H1 (cell line): ENCODE results near the gene WNK4. TPM values are rescaled to one million over a fixed set of nuclear protein-coding genes. Genes with fewer than 3 reads are reported as not detected.
A peak's percentile ranks its signal among the peaks of the same experiment; 100 is the strongest.

Experiments
- CTCF ChIA-PET: fragments of 300-600 bp; sonication (Branson Sonifier 250); formaldehyde crosslinking; loops from one replicate; lab custom pipeline; 2021; ENCODE audit not compliant: partially characterized antibody; lab: Charles Lee
- POLR2A ChIA-PET: fragments of 300-600 bp; sonication (Branson Sonifier 250); formaldehyde crosslinking; loops from one replicate; lab custom pipeline; 2021; ENCODE audit warnings: inconsistent platforms; ENCODE audit not compliant: partially characterized antibody; lab: Charles Lee
- DNase-seq, 2 experiments: peaks; one replicate each; pipeline versions ENCODE4 v3.0.0 to v3.0.0-alpha.2; 2010 to 2022; ENCODE audit warnings: low spot score in 2 of 2, low read depth in 1 of 2, mixed read lengths in 1 of 2
- FAIRE-seq: peaks from 2 replicates; lab custom pipeline; 2011; peaks lifted over from hg19 to GRCh38; lab: Jason Lieb, UNC
- H2AFZ ChIP-seq: 2 replicates; pipeline ENCODE4 v1.8.1; 2012; ENCODE audit warnings: low read length, inconsistent platforms
- H2AK5ac ChIP-seq: 2 replicates; pipeline ENCODE4 v1.6.1; 2013; ENCODE audit warnings: low read depth, low read length
- H2BK120ac ChIP-seq: replicated peaks from 2 replicates; pipeline ENCODE3; 2013; ENCODE audit warnings: low read depth, low read length, inconsistent platforms
- H2BK12ac ChIP-seq: 2 replicates; pipeline ENCODE4 v1.6.1; 2013; ENCODE audit warnings: low read depth, low read length
- H2BK15ac ChIP-seq: 2 replicates; pipeline ENCODE4 v1.6.1; 2013; ENCODE audit warnings: low read length
- H2BK20ac ChIP-seq: 2 replicates; pipeline ENCODE4 v1.6.1; 2013; ENCODE audit warnings: low read length
- H2BK5ac ChIP-seq: 2 replicates; pipeline ENCODE4 v1.6.1; 2013; ENCODE audit warnings: low read depth, low read length
- H3K14ac ChIP-seq: 2 replicates; pipeline ENCODE4 v1.6.1; 2013; ENCODE audit warnings: inconsistent platforms; ENCODE audit not compliant: insufficient read length
- H3K18ac ChIP-seq: 2 replicates; pipeline ENCODE4 v1.6.1; 2013; ENCODE audit warnings: low read length; ENCODE audit errors: extremely low read depth
- H3K23ac ChIP-seq: 2 replicates; pipeline ENCODE4 v1.6.1; 2013; ENCODE audit warnings: inconsistent platforms; ENCODE audit not compliant: insufficient read length
- H3K23me2 ChIP-seq: 2 replicates; pipeline ENCODE4 v1.6.1; 2013; ENCODE audit warnings: low read depth, low read length
- H3K27ac ChIP-seq: 2 replicates; pipeline ENCODE4 v1.6.1; 2011; ENCODE audit warnings: low read depth, low read length, inconsistent platforms
- H3K27me3 ChIP-seq, 4 experiments: replicated peaks in 1 of 4; 1 replicate in 1 of 4; 2 replicates in 3 of 4; pipeline versions ENCODE4 v1.6.1 to v1.8.1; 2011 to 2013; ENCODE audit warnings: low read length in 3 of 4, mild to moderate bottlenecking in 3 of 4, inconsistent platforms in 2 of 4, mixed read lengths in 2 of 4, moderate library complexity in 1 of 4; ENCODE audit not compliant: control insufficient read depth in 3 of 4, insufficient read depth in 3 of 4; ENCODE audit errors: extremely low read depth in 1 of 4
- H3K36me3 ChIP-seq, 4 experiments: 2 replicates each; pipeline versions ENCODE4 v1.6.1 to v1.8.1; 2011 to 2013; ENCODE audit warnings: mild to moderate bottlenecking in 4 of 4, low read length in 3 of 4, moderate library complexity in 2 of 4, control low read depth in 1 of 4, inconsistent platforms in 1 of 4; ENCODE audit not compliant: insufficient read depth in 4 of 4, control insufficient read depth in 2 of 4
- H3K4ac ChIP-seq: replicated peaks from 2 replicates; pipeline ENCODE3; 2013; ENCODE audit warnings: low read length, low read depth, mixed read lengths, inconsistent platforms; ENCODE audit not compliant: insufficient read length
- H3K4me1 ChIP-seq, 4 experiments: replicated peaks in 1 of 4; 1 replicate in 1 of 4; 2 replicates in 3 of 4; pipeline versions ENCODE4 v1.6.1 to v1.8.1; 2011 to 2013; ENCODE audit warnings: low read length in 3 of 4, inconsistent platforms in 2 of 4, mixed read lengths in 1 of 4; ENCODE audit not compliant: insufficient read depth in 4 of 4, control insufficient read depth in 3 of 4
- H3K4me2 ChIP-seq, 2 experiments: 2 replicates each; pipeline versions ENCODE4 v1.6.1 to v1.8.1; 2011 to 2013; ENCODE audit warnings: low read depth in 2 of 2, low read length in 2 of 2, control low read depth in 1 of 2, inconsistent platforms in 1 of 2, mild to moderate bottlenecking in 1 of 2; ENCODE audit not compliant: insufficient read depth in 1 of 2
- H3K4me3 ChIP-seq, 4 experiments: fragments of 200-600, 300-600 bp in 1 of 4; sonication (generic), shearing (Covaris generic), sonication (Bioruptor Twin) in 1 of 4; 2 replicates each; pipeline versions ENCODE4 v1.5.1 to v1.8.1; 2011 to 2016; ENCODE audit warnings: low read length in 4 of 4, low read depth in 3 of 4, control low read depth in 2 of 4, inconsistent platforms in 2 of 4, mild to moderate bottlenecking in 2 of 4, mixed read lengths in 1 of 4, moderate library complexity in 1 of 4; ENCODE audit not compliant: insufficient read depth in 2 of 4; ENCODE audit errors: extremely low read depth in 1 of 4
- H3K56ac ChIP-seq: replicated peaks from 2 replicates; pipeline ENCODE3; 2013; ENCODE audit warnings: low read depth, mild to moderate bottlenecking, mixed read lengths, low read length, inconsistent platforms; ENCODE audit not compliant: insufficient read length
- H3K79me1 ChIP-seq: 2 replicates; pipeline ENCODE4 v1.6.1; 2013; ENCODE audit warnings: low read depth, low read length, control low read depth
- H3K79me2 ChIP-seq, 2 experiments: 2 replicates each; pipeline versions ENCODE4 v1.6.1 to v1.8.1; 2012 to 2013; ENCODE audit warnings: low read length in 2 of 2, mild to moderate bottlenecking in 2 of 2, inconsistent platforms in 1 of 2; ENCODE audit not compliant: insufficient read depth in 2 of 2, control insufficient read depth in 1 of 2
- H3K9ac ChIP-seq, 4 experiments: replicated peaks in 1 of 4; 1 replicate in 1 of 4; 2 replicates in 3 of 4; pipeline versions ENCODE4 v1.6.1 to v1.8.1; 2011 to 2013; ENCODE audit warnings: low read depth in 3 of 4, low read length in 3 of 4, control low read depth in 2 of 4, mild to moderate bottlenecking in 2 of 4, moderate library complexity in 2 of 4, inconsistent platforms in 1 of 4; ENCODE audit errors: extremely low read depth in 1 of 4
- H3K9me3 ChIP-seq, 2 experiments: 2 replicates each; pipeline versions ENCODE4 v1.6.1 to v1.8.1; 2012 to 2013; ENCODE audit warnings: mild to moderate bottlenecking in 2 of 2, moderate library complexity in 2 of 2, control low read depth in 1 of 2, inconsistent platforms in 1 of 2, low read depth in 1 of 2, low read length in 1 of 2, mixed read lengths in 1 of 2; ENCODE audit not compliant: insufficient read depth in 2 of 2
- H4K20me1 ChIP-seq, 2 experiments: replicated peaks in 1 of 2; 2 replicates each; pipeline versions ENCODE3 to v1.8.1; 2011 to 2013; ENCODE audit warnings: inconsistent platforms in 2 of 2, low read length in 2 of 2, mild to moderate bottlenecking in 1 of 2; ENCODE audit not compliant: insufficient read depth in 2 of 2, control insufficient read depth in 1 of 2
- H4K5ac ChIP-seq: 2 replicates; pipeline ENCODE4 v1.6.1; 2013; ENCODE audit warnings: low read length, low read depth, mixed read lengths, inconsistent platforms; ENCODE audit not compliant: insufficient read length
- H4K8ac ChIP-seq: 2 replicates; pipeline ENCODE4 v1.8.0; 2013; ENCODE audit warnings: mild to moderate bottlenecking, moderate library complexity, low read length, inconsistent platforms; ENCODE audit not compliant: insufficient read depth; ENCODE audit errors: extremely low read depth
- H4K91ac ChIP-seq: replicated peaks from 2 replicates; pipeline ENCODE3; 2013; ENCODE audit warnings: low read length, mixed read lengths, inconsistent platforms; ENCODE audit not compliant: insufficient read length
- EGR1 ChIP-seq: IDR thresholded peaks from 2 replicates; pipeline ENCODE4 v1.6.1; 2011; ENCODE audit warnings: low read depth, low read length, borderline replicate concordance
- GTF2F1 ChIP-seq: IDR thresholded peaks from 2 replicates; pipeline ENCODE4 v1.6.1; 2012; ENCODE audit warnings: low read depth, low read length, improper control_type of control experiment, borderline replicate concordance
- YY1 ChIP-seq: IDR thresholded peaks from 2 replicates; pipeline ENCODE4 v1.6.1; 2011; ENCODE audit warnings: low read depth, mild to moderate bottlenecking, low read length
- WGBS, 2 experiments: shearing (Covaris generic) in 1 of 2; methylation state at CpG; one replicate each; pipeline versions ENCODE4 v1.1.6 to v1.1.7; 2013 to 2015; ENCODE audit warnings: low lambda C conversion rate in 2 of 2, mixed read lengths in 2 of 2, inconsistent platforms in 1 of 2, low coverage in 1 of 2, missing lambda C conversion rate in 1 of 2; ENCODE audit not compliant: insufficient replicate concordance in 2 of 2, insufficient coverage in 1 of 2, insufficient read length in 1 of 2; ENCODE audit errors: extremely low coverage in 1 of 2, missing lambda C conversion rate in 1 of 2; 5-methylcytosine and 5-hydroxymethylcytosine counted together
- polyA plus RNA-seq, 7 experiments: library from polyadenylated mRNA; depleted of rRNA in 3 of 7; stranded (reverse) in 5 of 7; unstranded in 2 of 7; fragments of >200 nt in 5 of 7; fragments of 200-250 nt in 2 of 7; gene quantifications; 1 replicate in 5 of 7; 2 replicates in 1 of 7; 4 replicates in 1 of 7; pipeline versions ENCODE4 v1.2.1 to v1.2.3, GENCODE V29; 2011 to 2013; ENCODE audit warnings: missing spikeins in 2 of 7, mixed read lengths in 2 of 7
- total RNA-seq: library from RNA; stranded (reverse); fragmentation: NEBNext Ultra II Directional; extraction: Animal tissue kit (Norgen Biotek cat#: 25700); gene quantifications from 2 replicates; pipeline ENCODE4 v1.2.1, GENCODE V29; 2021

WNK4 gene
- total and polyA plus RNA-seq, 2 of the 8 experiments (the other 6 are each of a cell fraction or from before 2014, with no cell fraction given): 0.21 to 1.7 TPM

DNA sequence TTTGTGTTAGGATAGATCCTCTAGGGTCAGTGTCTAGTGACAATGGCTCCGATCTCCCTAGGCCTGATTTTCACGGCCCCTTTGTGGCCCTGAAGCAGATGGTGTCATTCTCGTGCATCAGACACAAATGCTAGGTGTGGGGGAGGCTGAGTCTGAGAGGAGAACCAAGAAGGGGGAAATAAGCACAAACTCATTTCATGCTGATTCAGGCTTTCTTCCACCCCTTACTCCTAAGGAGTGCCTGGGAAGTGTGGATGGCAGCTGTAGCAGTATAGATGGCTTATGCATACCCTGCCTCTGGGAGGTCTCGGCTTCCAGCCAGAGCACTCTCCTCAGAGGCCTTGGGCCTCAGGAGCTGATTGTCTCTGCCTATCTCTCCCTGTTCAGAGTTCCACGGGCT, 1.8 kb upstream of the WNK4 start:
- H4K91ac ChIP-seq: no peak overlapping the region
- no peaks in the 10 kb centered on the region for H4K20me1 ChIP-seq
- no peaks in the 10 kb centered on the region for H3K9me3 ChIP-seq
- no peak overlapping the region for H3K4ac ChIP-seq
- H3K79me1 ChIP-seq: 0 out of 2 replicates have a peak, but pooled peaks cover 3% of the 10 kb centered on the region
- H2AFZ ChIP-seq: no peak overlapping the region
- no peak overlapping the region; the same call in 1 of the 2 replicates for H2BK5ac ChIP-seq
- peaks cover 7 to 23% (median 14%) of the 10 kb centered on the region in 4 experiments; a peak in 6 of 8 replicates for H3K36me3 ChIP-seq
- no peak overlapping the region for H3K27ac ChIP-seq
- H3K23me2 ChIP-seq: peaks cover 15% of the 10 kb centered on the region
- H3K18ac ChIP-seq: no peak overlapping the region
- peaks cover 0 to 14% (median 8%) of the 10 kb centered on the region in 4 experiments; a peak in 6 of 7 replicates for H3K4me1 ChIP-seq
- H3K56ac ChIP-seq: no peak overlapping the region
- ChIA-PET CTCF (interaction anchor here (1.0 to 2.1 kb wide), 2 partner anchors 15 to 45 kb away, joined by 3 to 8 read pairs; no protein-coding TSS in a partner anchor), POLR2A (interaction anchor here (1.7 kb wide), 1 partner anchor 45 kb away, joined by 4 read pairs; the partner anchor contains the start of gene BECN1)
- no peak overlapping the region for H2BK12ac ChIP-seq
- WGBS, 2 experiments: 89% methylated on average over 5 of the region's 5 CpGs; no CpG with 5 or more reads in 1 of the 2 experiments
- H3K79me2 ChIP-seq: no peaks in the 10 kb centered on the region
- no peak overlapping the region for H3K4me2 ChIP-seq
- no peak overlapping the region for H3K14ac ChIP-seq
- DNase-seq (no peak), FAIRE-seq (no peak)
- H3K9ac ChIP-seq: peak overlapping the region in 1 of 4 experiments; percentile 5; a peak in 1 of 7 replicates
- no peak overlapping the region for H2BK20ac ChIP-seq
- no peak overlapping the region for H2AK5ac ChIP-seq
- H3K27me3 ChIP-seq: peaks cover 6 to 23% (median 19%) of the 10 kb centered on the region in 4 experiments
- H3K4me3 ChIP-seq: no peak overlapping the region
- no peak overlapping the region for H4K5ac ChIP-seq
- H3K23ac ChIP-seq: no peak overlapping the region
- H2BK120ac ChIP-seq: no peak overlapping the region
- H4K8ac ChIP-seq: no peak overlapping the region; the same call in 1 of the 2 replicates
- H2BK15ac ChIP-seq: no peak overlapping the region
- no peak for TF ChIP-seq EGR1
- no peak for TF ChIP-seq YY1
- TF ChIP-seq GTF2F1: no peak
